DMS 273 (cell line): ENCODE data around the gene MGMT.

Experiments used
- DNase-seq: peaks from one replicate; lab custom pipeline; 2025; ENCODE audit not compliant: unreplicated experiment; lab: John Stamatoyannopoulos, UW

The MGMT gene

DNA sequence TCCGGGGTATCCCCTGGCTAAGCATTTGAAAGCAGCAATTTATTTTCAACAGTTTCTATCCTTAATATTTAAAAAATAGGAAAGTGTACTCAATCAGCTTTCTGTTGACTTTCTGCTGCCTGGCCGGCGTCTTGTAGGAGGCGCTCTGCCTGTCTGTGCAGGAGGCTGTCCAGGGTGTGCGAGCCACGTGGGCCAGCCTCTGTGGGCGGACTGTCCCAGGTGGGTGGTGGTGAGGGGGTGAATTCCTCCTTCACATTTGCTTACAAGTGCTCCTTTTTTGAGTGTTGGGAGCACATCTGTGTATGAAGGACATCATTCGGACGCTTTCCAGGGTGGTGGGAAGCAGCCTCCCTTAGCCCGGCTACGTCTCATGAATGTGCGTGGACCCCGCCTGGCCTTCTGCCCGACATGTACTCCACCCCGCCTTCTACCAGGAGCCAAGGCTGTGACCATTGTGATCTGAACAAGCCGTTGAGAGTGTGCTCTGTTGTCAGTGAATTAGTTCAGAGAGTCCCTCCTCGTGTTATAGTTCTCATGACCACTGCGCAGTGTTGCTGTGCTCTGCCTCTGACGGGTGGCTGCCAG lies 114.9 kb downstream of the MGMT start:
- no peak for DNase-seq

DNA sequence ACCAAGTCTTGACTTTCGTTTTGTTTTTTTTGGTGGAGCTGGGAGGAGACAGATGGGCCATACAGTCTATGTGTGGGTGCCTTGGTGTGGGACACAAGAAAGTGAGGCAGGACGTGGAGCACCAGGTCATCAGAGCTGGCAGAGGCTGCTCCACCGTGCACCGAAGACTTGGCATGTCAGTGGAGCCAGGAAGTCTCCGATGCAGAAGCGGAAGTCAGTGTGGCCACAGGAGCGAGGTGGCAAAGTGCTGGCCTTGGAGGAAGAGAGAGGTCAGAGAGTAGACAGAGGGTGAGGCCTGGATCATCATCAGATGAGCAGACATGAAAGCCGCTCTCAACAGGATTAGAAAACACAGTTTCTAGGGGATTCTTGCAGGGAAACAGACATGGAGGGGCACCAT lies 116.8 kb downstream of the MGMT start:
- no peak for DNase-seq

DNA sequence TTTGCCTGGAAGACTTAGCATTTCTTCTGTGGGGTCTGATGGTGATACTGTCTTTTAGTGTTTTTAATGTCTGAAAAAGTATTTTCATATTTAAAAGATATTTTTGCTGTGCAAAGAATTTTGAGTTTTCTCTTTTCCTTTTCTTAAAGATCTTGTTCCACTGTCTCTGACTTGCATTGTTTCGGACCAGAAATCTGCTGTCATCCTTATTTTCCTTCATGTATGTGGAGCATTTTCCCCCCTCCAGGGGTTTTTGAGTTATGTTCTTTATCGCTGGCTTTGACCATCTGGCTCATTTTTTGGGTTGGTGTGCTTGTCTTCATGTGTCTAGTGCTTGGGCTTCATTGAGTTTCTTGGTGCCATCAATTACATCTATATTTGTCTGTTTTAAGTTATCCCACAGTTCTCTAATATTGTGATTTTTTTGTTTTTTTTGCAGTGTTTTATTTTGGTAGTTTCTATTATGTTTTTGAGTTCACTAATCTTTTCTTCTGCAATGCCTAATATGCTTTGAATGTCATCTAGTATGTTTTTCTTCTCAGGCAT lies 119.9 kb downstream of the MGMT start:
- DNase-seq: peak; percentile 7

DNA sequence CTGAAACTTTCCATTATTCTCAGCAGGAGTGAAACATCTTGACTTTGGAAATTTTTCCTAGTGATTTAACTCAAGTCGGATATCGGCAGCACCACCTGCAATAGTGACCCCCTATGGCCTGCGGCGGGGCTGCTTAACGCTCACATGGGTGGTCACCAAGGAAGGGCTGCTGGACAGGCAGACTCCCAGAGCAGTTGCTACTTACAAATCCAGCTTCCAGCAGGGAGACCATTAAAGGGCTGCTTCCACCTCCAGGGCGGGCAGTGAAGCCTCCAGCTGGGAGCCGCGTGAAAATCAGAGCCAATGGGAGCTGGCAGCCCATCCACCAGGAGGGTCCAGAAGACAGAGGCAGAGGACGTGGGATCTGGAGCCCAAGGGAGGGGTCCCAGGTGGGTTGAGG lies 122.5 kb downstream of the MGMT start:
- no peak for DNase-seq

DNA sequence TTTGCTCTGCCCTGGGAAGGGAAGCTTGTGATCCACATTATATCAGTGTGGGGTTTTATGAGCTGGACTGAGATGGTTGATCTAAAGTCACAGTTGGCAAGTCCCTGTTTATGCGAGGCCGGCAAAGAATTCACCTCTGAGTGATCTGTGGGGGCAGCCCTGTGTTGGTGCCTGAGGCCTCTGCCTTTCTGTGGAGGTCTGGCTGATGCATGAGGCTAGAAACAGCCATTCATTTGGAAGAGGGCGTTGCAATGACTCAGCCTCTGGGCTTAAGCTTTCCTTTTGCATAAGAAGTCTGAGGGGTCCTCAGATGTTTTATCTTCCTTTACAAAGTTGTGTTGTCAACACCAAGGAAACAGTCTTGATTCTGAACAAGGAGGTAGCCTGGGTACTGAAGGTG lies 126.9 kb downstream of the MGMT start:
- no peak for DNase-seq

DNA sequence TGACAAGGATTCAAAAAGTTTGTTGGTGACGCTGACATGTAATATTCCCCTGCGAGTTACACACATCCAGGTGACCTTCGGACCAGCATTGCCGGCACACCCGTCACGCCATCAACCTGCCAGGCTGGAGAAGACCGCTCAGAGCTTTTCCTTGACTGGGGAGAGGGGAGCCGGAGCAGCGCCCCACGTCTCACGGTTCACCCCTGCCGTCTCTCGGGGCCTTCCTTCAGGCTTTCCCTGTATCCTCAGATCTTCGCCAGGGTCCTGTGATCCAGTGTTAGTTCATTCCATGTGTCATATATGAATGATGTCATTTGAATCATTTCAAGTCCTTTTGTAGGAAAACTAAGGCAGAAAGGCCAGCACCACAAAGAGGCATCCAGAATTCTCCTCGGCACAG lies 127.8 kb downstream of the MGMT start:
- no peak for DNase-seq

DNA sequence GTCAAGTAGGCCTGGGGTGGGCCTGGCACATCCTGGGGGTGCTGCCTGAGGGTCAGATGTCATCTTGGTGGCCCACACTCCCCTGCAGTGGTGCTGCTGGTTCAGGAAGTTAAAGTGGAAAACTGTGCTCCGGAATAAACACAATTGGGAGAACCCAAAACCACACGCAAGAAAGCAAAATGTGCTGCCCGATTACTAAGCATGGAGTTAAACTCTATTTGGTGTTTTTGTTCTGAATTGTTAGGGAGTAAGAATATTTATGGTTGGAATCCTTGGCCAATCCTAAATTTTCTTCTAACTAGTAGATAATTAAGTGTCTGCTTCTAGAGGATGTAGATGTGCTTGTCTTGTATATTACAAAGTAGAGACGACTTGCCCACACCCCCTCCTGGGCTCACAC lies 131.4 kb downstream of the MGMT start:
- DNase-seq: no peak

DNA sequence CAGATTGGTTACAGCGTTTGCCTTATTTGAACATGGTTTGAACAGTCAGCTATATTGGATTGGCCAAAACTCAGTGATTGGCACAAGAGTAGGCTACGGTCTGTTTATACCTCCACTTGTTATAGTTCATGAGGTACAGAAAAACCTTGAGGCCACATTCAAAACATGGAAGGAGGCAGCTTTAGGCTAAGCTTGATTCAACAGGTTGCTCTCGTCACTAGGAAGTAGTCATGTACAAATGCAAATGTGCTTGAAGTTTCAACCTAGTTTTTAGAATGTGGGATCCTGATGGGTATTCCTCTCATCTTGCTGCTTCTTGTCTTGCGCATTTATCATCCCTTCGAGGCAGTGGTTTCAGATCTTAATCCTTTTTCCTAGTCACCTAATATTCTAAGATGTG lies 132.1 kb downstream of the MGMT start:
- no peak for DNase-seq

DNA sequence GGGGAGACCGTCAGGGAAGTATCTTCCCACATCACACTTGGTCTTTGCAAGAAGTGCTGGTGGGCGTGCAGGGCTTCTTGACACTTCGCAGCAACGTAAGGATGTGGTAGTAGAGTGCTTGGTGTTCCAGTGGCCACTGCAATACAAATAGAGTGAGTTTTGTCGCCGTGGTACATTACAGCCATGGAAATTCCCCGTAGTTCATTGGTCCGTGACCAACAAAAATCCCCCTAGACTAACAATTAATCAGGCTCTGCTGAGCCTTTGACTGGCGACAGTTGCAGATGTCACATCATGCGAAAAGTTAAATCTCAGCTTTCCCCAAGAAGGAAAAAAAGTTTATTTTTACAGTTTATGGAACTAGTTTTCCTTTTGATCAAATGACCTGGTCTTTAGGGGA lies 134.7 kb downstream of the MGMT start:
- peak; percentile 2 for DNase-seq

DNA sequence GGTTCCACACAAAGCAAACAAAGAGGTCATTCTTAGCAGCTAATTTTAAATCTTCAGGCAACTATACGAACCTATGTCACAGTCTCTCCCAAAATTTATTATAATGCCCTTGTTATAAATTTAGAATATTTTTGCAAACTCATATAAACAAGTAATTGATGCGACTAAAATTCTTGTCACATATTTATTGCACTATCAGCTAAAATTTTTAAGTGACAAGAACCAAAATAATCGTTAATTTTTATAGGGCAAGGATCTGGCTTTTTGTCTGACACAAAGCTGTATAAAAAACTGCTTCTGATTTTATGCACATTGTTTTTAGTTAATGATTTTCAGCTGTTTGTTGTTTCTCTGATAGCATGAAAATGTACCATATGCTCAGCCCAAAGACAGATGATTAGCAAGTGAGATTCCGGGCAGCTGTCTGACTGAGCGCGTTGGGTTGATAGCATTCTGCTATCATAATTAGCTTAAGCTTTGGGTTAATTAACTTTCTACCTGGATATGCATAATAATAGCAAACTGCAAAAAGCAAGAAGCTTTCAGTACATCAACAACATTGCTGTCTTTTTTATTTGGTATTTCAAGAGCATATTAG lies 136.0 kb downstream of the MGMT start:
- DNase-seq: peak; percentile 38

DNA sequence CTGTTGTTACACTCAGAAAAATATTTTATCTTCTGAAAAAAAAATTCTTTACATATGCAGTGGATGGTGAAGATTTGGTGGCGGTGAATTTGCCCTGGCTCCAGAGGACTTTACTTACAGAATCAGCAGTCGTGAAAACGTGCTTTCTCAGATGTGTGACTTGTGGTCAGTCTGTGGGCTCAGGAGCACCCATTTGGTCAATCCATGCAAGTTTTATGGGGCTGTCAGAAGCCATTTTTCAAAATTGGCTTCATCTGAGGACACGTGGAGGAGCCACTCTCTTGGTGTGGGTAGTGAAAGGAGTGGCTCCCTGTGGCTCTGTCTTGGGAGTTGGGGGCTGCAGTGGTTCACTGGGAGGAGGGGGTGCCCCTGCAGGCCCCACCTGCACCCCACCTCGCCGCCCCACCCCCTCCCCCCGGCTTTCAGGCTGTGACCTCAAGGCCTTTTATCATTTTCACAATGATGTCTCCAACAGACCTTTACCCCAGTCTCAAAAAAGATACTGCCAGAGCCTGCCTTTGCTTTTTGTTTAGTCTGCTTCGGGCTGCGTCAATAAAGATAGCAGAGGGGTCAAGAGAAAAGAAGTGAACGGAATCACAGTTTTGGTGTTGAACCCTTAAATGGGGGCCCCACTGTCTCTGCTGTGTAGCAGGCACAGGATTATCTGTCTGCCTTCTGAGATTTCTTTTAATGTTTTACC lies 137.4 kb downstream of the MGMT start:
- no peak for DNase-seq

DNA sequence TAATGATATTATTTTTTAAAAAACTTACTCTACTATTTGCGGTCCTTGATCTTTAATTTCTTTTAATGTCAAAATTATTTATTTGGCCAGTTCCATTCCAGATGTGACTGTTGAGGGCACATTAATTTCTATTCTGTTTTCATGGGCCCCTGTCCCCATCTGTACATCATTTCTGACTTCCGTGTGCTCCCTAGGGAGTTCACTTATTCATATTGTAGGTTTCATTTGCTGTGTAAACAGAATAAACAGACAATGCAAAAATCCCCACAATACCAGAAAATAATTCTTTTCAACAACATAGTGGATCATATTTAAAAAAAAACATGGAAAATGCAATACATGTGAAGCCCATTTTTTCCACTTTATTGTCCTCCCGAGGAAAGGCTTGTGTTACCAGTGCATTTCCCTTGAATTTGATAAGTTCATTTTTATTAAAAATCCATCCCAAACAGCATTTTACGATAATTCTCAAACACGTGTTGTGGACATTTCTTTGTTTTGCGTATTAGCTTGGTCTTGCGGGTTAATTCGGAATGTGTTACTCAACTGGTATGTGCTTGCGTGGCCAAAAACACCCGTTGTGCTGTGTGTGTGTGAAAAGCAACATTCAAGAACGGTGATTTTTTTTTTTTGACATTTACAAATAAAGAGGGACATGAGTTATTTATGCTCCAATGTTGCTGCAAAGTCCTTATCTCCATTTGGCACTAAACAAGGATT lies 138.4 kb downstream of the MGMT start:
- DNase-seq: no peak

DNA sequence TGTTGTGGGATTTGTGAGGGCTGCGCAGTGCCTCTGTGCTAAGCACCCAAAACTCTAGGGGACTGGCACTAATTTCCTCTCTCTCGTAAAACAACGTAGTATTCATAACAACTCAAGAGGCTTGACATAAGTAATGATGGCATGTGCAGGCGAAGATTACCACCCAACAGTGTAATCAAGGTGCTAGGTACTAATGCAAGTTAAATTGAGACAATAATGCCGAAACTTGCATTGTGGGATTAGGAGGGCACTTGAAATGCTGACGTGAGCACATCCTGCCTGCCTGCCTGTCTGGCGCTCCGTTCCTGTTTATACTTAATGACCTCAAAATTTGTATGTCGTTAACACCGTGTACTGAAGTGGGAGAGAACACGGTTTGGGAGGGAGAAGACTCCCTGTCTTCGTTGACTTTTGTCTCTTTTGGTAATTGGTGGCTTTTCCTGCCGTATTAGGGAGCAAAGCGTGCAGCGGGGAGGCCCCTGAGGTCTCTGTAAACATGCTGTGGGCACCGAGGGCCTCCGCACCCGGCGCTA lies 139.0 kb downstream of the MGMT start:
- DNase-seq: no peak

DNA sequence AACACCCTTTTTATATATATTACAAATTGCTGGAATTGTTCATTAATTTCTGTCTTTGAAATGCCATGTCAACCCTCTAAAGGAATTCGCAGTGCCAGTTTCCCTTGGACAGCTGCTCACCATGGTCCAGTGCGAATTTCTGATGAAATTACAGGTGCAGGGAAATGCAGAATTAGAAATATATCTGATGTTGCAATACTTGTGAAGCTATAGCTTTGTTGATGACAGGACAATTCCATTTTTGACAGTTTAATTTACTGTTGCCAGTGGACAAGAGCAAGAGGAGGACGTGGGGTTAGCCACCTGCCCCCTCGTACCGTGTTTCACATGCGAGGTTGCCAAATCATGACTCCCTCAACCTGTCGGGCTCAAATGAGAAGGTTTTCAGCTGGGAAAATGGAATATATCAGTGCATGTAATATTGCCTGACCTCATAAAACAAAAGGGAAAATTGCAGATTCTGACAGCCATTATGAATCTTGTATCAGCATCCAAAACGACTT lies 140.6 kb downstream of the MGMT start:
- no peak for DNase-seq

DNA sequence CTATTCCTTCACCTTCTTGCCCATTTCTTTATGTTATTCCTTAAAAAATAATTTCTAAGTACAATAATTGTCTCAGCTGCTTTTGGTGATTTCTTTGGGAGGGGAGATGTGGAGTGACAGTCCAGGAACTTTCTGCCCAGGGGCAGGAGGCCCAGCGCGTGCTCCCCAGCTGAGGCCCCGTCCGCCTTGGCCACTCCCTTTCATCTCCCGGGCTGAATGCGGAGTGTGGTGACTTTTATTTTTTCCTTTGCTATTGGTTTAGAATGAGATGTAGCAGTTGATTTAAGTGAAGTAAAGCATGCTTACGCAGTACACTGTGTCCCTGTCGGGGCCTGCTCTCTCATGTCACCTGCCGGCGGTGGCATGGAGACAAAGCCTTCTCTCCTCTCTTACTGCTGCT lies 141.6 kb downstream of the MGMT start:
- no peak for DNase-seq

DNA sequence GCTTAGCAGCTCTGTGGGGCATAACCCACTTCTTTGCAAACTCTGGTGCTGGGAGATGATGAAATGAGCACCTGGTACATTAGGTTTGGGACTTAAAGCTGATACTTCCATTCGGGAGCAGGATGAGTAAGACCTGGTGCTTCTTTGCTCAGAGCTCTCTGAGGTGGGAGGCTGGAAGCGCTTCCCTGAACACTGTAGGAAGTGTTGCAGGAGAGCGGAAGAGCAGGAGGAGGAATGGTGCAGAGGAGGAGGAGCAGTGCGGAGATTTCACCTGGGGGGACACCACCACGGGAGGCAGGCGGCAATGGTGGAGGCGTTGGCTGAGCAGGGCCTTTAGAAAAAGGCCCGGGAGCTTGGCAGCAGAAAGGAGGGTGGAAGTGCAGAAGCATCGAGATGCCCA lies 142.5 kb downstream of the MGMT start:
- DNase-seq: no peak

DNA sequence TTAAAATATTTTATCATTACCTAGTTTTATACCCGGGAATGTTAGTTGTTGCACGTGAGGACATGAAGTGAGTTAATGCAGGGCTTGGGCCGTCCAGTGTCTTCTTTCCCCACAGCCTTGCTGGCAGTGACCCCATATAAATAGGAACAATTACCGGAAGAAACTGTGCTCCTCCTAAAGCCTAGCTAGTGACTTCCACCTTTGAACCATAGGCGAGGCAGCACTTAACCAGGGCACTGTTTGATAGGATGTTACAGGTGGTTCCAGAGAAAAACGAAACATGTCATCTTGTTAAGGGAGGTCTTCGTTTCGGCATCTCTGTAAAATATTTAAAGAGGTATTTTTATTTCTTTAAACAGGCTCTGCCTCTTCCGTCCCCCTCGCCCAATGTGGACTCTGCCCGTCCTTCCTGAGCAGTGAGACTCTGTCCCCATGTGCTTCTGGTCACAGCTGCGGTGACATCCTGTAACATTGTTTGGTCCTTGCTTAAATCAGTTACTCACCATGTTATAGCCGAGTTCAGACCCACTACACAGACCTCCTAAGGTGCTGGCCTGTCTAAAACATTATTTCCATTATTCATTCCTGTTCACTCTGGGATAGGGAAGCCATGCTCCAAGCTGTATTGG lies 145.6 kb downstream of the MGMT start:
- no peak for DNase-seq

DNA sequence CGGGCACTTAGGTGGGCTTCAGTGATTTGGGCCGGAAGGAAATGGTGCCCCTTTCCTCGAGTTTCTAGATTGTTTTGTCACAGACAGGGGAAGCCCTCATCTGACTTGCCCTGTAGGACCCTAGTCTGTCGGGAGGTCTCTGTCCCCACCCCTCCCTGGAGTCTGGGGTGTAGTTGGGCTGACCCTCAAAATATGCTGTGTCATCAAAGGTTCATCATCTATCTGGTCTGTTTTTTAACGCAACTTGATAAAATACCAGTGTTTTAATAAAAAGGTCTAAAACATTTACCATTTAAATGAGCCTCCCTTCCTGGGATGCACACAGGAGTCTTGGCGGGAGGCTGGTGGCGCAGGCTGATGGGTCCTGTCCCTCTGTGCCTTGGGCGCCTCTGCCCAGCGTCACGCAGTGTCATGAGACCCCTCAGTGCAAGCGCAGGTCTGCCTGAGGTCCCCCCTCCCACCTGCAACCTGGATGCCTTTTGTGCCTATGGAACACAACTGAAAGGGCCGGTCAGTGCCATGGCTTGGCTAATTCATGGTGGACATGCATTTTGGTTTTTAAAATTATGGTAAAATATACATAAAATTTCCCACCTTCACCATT lies 146.4 kb downstream of the MGMT start:
- DNase-seq: no peak

DNA sequence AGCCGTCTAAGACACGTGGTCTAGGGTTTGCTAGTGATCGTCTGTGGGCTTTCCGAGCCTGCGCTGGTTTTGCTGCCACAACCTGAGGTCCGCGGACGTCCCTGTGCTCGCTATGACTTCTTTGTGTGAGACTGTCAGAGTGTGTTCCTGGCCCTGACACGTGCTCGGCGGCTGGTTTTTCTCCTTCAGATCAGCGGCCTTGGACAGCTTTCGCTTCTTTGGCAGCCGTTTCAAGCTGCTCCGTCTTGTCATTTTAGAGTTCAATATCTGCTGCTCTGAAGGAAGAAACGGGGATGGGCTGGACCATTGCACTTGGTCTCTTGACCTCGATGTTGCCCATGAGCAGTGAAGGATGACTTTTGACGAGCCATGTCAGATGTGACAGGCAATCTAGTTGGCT lies 147.3 kb downstream of the MGMT start:
- no peak for DNase-seq

DNA sequence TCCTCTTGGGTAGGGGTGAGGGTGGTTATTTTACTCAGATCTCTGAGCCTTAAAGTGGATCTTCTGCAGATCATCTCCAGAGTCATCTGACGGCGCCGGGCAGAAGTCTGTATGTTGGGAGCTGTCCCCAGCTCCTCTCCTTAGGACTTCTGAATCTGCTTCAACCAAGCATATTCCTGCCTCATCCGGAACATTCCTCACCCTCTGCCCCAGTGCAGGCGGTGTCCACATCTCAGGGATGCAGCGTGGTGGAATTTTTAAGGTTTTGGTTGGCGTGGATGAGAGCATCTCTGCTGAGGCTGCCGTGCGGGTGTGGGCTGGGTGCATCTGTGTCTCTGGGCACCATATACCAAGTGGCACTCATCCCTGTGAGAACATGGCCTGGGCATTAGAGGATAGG lies 148.3 kb downstream of the MGMT start:
- DNase-seq: no peak
